NCI-H524 treated with DMSO at 0.1 percent for 48 hours (cell line): Measurements from ENCODE around the gene KIF6.
"Not testable (repeated sequence)": the region's sequence is repeated elsewhere in the genome, so short reads cannot be mapped to it uniquely, and the experiment has no call there.

Experiments used
- DNase-seq: peaks from one replicate; lab custom pipeline; 2025; lab: John Stamatoyannopoulos, UW

Gene KIF6

DNA sequence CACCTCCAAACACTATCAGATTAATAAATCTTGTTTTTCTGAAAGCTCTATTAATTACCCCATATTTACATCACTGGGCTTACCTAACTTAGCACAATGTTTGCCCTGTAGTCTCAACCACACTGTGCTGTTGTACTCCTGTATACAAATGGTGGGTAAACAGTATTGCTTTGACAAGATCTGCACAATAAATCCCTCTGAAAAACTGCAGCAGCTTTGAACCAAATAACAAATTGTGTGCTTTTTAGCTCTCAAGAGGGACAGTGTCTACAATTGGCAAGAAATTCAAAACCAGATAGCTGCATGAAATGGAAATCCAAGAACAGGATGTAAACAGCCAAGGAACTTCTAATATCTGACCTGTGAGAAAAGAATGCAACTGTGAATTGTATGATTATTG lies 10.4 kb downstream of the KIF6 start:
- no peak for DNase-seq

DNA sequence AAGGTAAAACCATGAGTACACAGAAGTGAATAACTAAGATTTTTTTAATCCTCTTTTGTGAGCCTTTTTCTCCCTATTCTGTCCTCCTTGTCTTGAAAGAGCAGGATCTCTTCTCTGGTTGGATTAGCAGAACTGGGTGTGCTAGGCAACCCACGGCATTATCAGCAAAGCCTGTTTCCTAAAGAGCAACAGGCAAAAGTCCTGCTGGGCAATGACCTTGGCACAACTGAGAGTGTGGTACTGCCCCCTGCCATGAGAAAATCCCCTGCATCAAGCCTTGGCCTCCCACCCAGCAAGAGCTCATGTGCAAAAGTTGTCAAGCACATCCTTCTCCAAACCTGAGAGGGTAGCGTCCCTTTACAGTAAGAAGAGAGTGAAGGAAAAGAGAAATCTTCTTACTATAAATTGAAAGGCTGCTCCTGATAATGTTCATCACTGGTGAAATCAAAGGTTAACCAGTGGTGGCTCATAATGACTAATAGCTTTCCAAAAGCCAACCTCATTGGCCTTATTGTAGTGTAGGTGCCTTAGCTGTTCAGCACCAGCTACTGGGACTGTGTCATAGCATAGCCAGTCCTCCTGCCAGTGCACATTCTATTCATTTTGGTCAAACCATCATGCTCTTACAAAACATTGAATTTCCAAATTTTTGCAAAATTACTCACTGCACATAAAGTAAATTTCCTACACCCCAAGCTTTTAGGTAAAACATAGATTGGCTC lies 17.1 kb downstream of the KIF6 start:
- no peak for DNase-seq

DNA sequence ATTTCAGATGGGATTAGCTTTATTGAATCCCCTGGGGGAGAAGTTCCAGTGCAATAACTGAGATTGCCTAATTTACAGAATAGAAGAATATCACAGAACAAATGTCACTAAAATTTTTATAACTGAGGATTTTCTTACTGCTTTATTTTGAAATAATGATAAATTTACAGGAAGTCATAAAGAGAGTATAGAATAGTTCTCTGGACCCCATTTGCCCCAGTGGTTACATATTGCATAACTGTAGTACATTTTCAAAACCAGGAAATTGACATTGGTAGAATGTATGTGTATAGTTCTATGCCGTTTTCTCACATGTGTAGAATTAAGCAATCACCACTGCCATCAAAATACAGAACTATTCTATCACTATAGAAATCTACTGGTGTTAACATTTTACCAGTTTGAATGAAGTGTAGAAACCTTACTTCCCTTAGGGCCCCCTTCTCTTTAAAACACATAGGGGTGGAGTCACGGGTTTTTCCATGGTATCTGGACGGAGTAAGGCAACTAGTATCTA lies 18.3 kb downstream of the KIF6 start:
- no peak for DNase-seq

DNA sequence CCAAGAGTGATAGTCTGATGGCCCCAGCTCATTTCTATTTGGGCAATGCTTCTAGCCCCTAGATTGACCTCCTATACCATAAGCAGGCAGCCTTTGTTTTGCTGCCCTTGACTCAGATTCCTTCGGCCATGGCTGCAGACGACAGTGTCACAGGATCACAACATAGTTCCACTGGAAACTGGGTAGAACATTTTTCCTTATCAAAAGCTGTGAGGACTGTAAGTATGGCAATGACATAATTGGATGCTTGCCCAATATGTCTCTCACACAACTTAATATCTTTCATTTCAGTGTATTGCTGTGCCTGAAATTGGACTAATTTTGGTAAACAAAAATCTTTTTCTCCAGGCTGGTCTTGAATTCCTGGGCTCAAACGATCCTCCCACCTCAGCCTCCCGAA lies 22.9 kb downstream of the KIF6 start:
- no peak for DNase-seq

DNA sequence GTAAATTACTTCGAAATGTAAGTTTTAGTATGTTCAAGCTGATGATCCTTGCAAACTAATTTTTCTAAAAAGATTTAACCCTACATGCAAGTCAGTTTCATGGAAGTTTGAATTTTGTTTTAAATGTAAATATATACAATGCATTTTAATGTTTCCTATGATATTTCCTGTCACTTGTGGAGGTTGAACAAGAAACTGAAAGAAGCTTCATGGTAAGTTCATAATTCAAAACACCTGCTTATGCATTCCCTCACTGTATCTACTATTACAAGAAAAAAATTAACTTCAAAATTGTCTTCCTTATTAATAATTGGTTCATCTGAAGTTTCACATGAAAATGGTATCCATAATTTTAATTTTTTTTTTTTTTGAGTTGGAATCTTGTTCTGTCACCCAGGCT lies 24.8 kb downstream of the KIF6 start:
- DNase-seq = no peak

DNA sequence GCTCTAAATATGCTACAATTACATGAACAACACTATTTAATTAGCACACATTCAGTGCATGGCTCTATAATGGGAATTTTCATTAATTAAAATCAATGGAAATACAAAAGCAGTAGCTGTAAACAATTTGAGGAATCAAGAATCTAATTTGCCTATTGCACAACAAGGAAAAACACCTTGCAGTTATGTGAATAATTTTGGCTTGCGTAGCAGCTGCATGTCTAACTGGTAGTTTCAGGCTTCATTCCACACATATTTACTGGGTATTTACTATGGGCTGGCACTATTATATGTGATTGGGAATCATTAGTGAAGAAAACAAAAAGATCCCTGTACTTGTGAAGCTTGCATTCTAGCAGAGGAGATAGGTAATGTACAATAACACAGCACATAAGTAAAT lies 26.4 kb downstream of the KIF6 start:
- no peak for DNase-seq

DNA sequence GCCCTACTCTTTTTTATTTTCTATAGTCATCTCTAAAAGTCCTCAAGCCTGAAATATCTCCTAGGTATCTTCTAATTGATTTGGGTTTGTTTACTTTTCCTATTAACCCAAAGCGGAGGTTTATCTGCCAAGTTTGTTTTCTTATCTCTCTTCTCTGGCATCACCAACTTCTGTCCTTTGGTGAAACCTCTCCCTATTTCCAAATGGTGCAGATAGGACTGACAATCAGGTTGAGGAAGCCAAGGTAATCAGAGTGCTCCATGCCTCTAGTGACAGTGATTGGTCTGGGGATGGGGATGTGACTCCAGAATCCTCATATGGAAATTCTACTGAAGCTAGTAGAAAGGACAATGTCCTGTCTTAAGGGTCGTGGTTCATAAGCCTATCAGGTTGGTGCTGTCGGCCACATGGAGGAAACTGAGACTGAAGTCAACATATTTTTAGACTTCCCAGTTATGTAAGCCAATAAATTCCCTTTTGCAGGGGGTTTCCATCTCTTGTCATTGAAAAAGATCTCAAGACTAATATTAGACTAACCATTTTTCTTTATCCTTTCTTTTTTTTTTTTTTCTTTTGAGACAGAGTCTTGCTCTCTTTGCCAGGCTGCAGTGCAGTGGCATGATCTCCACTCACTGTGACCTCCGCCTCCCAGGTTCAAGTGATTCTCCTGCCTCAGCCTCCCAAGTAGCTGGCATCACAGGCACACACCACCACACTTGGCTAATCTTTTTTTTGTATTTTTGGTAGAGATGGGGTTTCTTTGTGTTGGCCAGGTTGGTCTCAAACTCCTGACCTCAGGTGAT lies 28.0 kb downstream of the KIF6 start:
- DNase-seq = no peak

DNA sequence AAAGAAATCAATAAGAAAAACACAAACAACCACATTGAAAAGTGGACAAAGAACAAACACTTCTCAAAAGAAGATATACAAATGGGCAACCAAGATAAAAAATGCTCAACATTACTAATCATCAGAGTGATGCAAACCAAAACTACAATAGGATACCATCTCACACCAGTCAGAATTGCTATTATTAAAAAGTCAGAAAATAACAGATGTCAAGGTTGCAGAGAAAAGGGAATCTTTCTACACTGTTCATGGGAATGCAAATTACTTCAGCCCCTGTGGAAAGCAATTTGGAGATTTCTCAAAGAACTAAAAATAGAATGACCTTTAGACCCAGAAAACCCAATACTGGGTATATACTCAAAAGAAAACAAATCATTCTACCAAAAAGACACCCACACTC lies 29.8 kb downstream of the KIF6 start:
- DNase-seq = no peak

DNA sequence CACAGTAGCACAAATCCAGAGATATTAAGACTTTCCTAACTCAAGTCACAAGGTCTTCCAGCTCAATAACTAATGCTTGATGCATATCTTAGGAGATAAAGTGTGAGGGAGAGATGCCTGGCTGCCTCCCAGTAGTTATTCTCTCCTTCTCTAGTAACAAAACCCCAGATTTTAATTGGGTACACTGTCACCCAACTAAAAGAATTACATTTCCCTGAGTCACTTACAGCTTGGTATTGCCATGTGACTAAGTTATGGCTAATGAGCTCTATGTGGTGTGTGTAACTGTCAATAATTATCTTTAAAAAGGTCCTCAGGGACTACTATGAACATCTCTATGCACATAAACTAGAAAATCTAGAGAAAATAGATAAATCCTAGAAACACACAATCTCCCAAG lies 32.0 kb downstream of the KIF6 start:
- no peak for DNase-seq

DNA sequence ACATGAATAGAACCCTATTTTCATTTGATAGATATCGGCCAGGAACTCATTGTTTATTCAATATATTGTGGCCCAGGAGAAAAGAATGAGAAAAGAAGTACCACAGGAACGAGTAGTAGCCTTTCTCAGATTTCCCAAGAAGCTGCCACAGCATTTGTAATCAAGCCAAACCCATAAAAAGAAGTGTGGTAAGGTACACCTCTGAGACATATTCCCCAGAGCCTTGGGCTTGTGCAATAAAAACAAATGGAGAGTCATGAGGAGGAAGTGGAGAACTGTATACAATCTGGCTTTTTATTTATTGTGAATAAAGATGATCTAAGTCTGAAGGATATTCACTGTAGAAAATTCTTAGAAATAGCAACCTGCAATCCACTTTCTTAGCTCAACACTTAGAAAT lies 36.7 kb downstream of the KIF6 start:
- no peak for DNase-seq

DNA sequence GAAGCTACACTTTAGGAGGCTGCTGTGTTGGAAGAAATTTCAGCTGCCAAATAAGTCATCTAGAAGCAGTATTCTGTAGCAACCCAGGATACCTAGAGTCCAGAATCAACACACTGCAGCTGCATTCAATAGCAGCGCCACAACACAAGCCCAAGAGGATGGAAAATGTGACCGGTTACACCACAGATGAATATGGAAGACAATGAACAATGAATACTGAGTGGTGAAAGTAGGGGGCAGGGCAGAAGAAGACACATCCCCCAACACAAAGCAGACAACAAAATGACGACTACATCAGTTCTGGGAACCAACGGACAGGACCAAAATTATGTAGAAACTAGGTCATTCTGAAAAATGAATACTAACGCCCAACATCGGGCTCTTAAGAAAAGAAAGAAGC lies 38.2 kb downstream of the KIF6 start:
- DNase-seq = no peak

DNA sequence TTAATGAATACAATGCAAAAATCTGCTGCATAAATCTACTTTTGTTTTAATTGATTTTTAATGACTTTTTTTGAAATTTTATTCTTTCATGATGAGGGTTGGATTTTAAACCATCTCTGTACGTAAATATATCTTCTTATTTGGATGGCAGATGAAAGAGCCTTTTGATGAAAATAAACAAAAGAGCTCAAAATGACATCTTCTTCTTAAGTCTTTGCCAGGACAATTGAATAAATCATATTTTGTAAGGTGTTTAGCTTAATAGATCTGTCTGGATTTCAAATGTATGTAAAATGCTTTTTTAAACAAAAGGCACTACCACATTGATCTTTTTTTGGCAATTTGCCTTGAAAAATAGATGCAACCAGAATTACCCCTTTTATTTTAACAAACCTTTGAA lies 39.3 kb downstream of the KIF6 start:
- no peak for DNase-seq

DNA sequence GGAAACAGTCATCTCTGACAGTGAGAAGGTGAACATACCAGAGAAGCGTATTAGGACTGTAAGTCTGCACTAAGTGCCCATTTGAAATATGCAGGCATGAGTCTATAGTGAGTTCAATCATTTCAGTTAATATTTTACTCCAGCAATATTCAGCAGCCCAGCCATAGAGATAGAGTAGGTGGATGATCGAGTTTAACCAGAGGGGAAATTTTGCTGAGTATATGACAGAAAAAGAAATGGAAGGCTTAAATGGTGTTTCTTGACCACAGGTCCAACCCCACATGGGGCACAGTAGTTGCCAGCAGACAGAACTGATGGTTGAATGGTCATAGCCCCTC lies 39.8 kb downstream of the KIF6 start:
- no peak for DNase-seq

DNA sequence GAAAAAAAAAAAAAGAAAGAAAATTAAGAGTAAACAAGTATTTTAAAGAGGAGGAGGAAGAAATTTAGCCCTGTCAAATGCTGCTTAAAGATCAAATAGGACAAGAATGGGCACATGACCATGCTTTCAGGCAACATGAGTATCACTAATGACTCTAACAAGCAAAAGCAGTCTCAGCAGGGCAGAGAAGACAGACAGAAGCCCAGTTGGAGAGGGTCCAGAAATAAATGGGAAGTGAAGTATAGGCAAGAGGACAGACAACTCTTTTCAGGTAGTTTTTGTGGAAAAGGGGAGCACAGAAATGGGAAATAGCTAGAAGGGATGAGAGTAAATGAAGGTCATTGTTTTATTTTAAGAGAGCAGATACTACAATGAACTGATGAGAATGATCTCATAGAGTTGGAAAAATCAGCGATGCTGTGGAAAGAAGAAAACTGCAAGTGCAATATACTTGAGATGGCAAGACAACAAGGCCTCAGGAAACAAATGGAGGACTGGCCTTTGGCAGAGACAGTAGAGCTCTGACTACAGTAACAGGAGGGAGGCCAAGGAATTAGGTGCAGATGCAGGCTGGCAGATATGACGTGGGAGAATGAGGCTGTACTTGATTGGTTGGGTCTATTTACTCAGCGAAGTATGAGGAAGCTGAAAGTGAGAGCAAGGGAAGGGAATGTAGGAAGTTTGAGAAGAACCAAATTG lies 40.3 kb downstream of the KIF6 start:
- no peak for DNase-seq

DNA sequence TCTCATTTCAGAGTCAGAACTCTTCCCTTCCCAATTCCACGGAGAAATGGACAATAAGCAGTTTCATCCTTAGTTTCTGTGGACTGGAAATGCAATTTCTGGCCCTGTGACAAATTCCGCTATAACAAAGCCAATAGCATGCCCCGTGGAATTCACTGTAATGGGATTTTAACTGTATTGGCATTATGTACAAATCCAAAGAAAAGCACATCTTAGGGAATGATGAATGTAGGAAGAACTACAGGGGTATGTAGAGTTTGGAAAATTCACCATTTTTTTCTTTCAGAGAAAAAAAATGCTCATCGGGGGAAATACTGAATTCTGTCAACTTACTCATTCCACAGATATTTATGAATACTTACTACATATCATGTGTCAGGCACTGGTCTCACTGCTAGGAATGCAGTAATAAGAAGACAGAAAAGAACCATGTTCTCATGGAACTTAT lies 43.5 kb downstream of the KIF6 start:
- no peak for DNase-seq

DNA sequence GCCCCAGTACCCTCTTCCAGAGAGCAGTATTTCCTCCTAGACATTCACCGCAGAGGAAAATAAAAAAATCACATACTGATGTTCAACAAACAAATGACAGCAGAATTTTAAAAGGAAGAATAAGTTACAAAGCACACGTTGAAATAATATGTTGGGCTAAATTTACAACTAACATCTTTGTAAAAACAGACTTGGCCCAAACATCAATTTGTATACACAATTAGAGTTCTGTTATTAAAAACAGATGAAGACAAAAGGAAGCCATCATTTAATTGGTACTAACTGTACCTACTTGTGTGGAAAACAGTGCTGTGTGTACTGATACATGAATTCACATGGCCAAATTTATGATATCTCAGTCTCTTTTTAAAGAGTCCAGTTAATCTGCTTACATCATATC lies 46.3 kb downstream of the KIF6 start:
- DNase-seq = no peak

DNA sequence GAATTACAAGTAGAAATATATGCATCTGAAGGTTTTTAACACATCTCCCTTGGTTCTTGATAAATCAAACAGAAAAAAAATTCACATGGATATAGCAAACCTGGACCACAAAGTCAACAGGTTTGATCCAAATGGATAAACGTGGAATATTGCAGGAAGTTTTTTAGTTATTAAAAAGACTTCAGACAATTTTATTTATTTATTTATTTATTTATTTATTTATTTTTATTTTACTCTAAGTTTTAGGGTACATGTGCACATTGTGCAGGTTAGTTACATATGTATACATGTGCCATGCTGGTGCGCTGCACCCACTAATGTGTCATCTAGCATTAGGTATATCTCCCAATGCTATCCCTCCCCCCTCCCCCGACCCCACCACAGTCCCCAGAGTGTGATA lies 47.9 kb downstream of the KIF6 start:
- not testable (repeated sequence) for DNase-seq

DNA sequence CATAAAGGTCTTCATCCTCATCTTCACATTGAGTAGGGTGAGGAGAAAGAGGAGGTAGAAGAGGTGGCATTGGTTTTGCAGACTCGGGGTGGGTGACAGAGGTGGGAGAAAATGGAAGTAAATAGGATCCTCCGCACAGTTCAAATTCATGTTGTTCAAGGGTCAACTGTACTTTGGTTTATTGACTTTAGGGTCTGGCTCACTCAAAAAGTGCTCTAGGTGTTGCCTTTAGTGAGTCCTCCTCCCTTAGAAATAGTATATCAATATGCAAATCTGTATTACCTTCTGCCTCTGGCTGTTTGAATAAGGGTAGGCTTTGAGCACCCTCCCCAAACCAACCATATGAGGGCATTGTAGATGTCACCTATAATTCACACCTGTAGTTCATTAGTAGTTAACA lies 54.7 kb downstream of the KIF6 start:
- DNase-seq = no peak

DNA sequence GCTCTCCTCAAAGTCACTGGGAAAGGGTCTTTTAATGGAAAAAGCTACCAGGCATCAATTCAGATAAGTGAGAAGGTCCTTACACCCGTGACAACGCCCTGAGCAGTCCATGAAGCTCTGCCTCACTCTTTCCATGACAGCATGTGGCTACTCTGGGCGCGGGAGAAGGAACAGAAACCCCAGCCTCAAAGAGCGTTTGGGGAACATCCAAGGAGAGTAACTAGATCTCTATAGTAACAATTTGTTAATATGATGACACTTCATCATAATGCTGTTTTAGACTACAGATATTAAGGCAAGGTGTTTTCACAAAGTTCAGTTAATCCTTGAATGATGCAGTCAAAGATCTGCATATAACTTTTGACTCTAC lies 55.2 kb downstream of the KIF6 start:
- no peak for DNase-seq

DNA sequence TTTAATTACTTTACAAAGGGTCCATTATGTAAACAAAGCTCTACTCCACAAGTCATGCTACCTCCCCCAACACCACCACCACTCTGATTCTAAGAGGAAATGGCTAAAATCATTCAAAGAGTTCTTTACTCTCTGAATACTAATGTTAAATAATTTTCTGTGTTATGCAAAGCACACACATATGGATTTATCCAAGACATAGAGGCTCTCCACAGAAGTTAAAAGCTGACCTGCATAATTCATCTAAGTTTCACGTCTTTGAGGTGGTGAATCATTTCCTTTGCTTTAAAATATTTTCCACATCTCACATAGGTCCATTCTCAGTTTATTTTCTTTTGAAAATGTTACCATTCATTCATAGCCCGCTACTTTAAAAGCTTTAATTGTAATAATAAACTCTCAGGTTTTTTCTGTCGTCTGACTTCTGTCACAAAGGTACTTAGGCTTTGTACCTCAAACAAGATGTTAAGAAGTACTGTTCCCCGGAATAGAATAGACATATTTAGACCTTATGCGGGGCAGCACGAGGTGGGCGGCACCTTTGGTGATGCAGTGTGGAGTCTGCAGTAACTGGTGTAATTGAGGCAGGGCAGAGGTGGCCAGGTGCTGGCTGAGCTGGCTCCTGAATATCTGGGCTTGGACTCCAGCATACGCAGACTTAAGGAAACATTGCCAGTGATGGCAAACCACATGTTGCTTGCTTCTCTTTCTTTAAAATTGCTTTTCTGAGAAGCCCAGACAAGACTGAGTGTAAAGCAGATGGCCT lies 55.8 kb downstream of the KIF6 start:
- no peak for DNase-seq

DNA sequence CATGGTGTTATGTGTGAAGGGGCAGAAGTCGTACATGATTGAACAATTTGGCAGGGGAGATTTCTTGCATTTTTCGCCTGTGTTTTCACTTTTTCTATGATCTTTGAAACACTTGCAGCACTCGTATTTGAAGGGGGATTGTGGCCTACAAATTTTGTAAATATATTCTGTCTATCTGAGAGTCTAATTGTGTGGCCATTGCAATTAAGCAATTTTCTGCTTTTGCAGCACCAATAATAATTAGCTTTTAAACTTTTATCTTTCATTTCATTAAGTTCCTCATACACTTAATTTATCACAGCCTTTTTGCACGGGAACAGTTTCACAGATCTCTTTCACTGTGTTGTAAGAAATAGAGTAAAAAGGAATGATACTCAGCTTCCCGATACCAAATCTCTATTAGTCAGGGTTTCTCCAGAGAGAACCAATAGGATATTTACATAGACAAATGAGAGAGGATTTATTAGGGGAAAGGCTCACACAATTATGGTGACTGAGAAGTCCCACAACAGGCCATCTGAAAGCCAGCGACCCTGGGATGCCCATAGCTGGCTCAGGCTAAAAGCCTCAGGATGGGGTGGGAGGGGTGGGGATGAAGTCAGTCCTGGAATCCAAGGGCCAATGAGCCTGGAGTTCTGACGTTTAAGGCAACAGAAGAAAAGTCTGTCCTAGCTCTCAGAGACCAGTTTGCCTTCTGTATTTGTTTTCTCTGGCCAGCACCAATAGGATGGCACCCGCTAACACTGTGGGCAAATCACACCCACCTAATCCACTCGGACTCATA lies 58.3 kb downstream of the KIF6 start:
- no peak for DNase-seq

DNA sequence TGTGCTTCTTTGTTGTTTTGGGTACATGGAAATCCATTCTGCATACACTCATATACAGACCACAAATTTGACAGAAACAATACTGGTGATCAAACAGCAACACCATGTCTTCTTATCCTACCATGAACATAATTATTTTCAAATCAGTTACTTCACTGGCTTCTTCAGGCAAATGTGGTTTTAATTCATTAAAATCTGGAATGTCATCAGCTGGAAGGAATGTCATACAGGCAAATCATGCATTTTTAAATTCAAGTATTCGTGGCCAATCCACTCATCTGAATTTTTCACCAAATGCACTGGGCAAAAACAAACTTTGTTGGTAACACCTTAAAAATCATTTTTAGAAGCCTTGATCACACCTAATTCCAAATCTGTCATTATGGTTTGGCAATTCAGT lies 59.3 kb downstream of the KIF6 start:
- DNase-seq = no peak
